GM19328 (cell line): ENCODE measurements around the gene SH2D1A.
"Not testable (repeated sequence)": the region's sequence is repeated elsewhere in the genome, so short reads cannot be mapped to it uniquely, and the experiment has no call there.

Experiments used
- ATAC-seq: cut with Tn5 transposase; IDR thresholded peaks from one replicate; pipeline ENCODE4 v1.9.1; 2021; ENCODE audit warnings: mild to moderate bottlenecking, moderate library complexity; ENCODE audit not compliant: unreplicated experiment

The SH2D1A gene

DNA sequence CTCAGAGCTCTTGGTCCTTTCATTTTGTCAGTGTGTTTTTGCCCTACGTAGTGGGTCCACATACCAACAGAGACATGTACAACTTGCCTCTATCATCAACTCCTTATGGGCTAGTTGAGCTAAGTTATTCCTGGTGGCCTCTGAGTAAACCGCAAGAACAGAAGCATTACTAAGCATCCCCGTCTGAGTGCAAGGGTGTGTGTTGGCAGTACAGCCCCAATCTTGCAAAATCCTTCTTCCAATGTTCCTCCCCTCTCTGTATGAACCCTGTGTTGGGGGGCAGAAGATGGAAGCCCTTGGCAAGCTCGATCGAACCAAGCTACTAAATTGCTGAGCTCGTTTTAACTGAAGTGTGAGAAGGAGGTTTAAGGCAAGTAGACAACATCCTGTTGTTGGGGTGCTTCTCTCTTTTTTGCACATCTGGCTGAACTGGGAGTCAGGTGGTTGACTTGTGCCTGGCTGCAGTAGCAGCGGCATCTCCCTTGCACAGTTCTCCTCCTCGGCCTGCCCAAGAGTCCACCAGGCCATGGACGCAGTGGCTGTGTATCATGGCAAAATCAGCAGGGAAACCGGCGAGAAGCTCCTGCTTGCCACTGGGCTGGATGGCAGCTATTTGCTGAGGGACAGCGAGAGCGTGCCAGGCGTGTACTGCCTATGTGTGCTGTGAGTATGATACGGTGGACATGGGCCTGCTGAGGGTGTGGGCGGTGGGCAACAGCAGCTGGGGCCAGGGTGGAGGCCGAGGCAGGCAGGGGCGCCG lies at the start of gene SH2D1A:
SH2D1A (plus strand) TSS at position 447 of the 760 bp plus-strand sequence; CDS start at position 527, 80 bp downstream.
- no peak for ATAC-seq

- ATAC-seq: not testable (repeated sequence)
Measured at GRCh38 chrX:124299323-124299722, 47.0 kb upstream of the SH2D1A start.

GRCh38 chrX:124300405-124300804 lies 46.0 kb upstream of the SH2D1A start:
- no peak for ATAC-seq

- ATAC-seq: no peak
Measured at GRCh38 chrX:124307253-124307907, 39.0 kb upstream of the SH2D1A start.

- ATAC-seq: no peak
Measured at GRCh38 chrX:124325732-124326131, 20.6 kb upstream of the SH2D1A start.

GRCh38 chrX:124328765-124329164 lies 17.6 kb upstream of the SH2D1A start:
- ATAC-seq: no peak

DNA sequence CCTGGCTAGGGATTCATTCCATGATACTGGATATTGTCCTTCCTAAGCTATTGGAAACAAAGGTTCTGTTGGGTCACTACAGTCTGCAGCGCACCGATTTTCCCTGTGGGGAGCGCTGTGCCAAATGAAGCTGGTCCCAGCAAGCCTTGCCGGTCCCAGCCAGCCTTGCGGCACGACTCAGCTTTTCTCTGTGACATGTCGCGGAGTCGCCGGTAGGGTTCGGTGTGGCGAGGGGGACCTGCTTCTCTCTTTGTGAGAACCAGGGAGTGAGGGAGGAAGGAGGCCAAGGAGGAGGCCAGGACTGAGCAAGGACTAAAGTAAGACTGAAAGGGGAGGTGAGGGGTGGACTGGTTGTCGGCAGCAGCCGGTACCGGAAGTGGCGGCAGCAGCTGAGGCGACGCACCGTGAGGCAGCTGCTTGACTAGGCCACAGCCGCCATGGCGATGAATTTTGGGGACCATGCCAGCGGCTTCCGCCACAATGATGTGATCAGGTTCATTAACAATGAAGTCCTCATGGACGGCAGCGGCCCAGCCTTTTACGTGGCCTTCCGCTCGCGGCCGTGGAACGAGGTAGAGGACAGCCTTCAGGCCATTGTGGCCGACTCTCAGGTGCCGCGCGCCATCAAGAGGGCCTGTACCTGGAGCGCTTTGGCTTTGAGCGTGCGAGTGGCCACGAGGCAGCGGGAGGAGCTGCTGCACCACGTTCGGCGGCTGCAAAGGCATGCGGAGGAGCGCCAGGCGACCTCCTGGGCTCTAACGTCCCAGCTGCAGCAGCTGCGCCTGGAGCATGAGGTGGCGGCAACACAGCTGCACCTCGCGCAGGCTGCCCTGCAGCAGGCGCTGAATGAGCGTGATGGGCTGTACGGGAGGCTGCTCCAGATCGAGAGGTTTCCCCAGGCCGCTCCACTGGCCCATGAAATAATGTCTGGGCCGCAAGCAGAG lies 13.6 kb upstream of the SH2D1A start, which contains the start of gene TEX13D:
TEX13D (plus strand) TSS at position 180 of the 944 bp plus-strand sequence; CDS start at position 438, 258 bp downstream.
- no peak for ATAC-seq

GRCh38 chrX:124333862-124334261 lies 12.5 kb upstream of the SH2D1A start:
- no peak for ATAC-seq

- ATAC-seq: not testable (repeated sequence)
Measured at GRCh38 chrX:124334555-124334954, 11.8 kb upstream of the SH2D1A start.

DNA sequence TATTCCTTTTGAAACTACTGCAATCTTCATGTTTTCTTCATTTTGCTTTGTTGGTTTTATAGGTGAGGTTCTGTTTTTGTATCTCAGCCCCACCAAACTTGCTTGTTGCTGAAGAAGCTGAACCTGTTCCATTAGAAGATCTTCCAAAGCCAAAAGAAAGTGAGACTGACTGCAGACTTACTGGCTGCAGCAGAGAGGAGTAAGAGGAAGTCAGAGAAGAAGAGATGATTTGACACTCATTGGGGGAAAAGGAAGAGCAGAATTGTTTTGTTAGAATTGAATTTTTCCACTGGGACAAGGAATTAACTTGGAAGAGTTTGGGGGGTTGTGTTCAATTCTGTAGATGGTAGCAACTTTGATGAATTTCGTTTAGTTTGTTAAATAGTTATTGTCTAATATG lies 10.8 kb upstream of the SH2D1A start:
- no peak for ATAC-seq

- ATAC-seq: no peak
Measured at GRCh38 chrX:124337916-124338315, 8.4 kb upstream of the SH2D1A start.

- no peak for ATAC-seq
Measured at GRCh38 chrX:124338733-124339514, 7.4 kb upstream of the SH2D1A start.

GRCh38 chrX:124341396-124342132 lies 4.8 kb upstream of the SH2D1A start:
- ATAC-seq: no peak

GRCh38 chrX:124342174-124342867 lies 4.0 kb upstream of the SH2D1A start:
- no peak for ATAC-seq

DNA sequence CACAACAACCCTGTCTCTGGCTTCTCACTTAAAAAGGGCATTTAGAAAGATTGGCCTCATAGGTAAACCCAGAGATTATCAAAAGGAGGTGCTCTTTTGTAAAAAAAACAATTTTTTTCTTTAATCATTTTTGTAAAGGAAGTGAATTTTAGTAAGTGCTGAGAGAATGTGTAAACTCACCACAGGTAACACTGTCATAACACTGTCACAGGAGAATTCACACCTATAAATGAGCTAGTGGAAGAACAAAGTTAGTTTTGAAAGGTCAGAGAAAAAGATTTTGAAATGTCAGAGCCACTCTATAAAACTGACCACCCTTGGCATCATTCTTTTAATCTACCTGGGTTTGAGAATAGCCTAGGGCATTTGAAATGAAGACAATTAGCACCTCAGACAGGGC lies 3.3 kb upstream of the SH2D1A start:
- ATAC-seq: no peak

DNA sequence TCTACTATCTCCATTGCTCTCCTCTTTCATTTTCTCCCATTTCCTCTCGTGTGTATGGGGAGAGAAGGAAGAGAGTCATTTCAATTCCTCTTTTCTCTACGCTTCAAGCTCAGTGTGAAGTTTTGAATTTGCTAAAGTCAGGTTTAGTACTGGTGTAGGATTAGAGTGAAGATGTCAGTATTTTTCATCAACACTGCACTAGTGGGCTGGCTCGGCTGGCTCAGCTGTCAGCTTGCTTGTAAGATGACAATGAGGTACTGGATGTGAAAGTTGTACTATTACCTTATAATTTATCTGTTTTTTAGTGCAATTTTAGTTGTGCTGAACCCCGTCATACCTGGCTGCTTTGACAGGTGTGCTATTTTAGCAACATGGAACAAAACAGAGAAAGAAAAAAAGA lies 2.1 kb upstream of the SH2D1A start:
- ATAC-seq: no peak

DNA sequence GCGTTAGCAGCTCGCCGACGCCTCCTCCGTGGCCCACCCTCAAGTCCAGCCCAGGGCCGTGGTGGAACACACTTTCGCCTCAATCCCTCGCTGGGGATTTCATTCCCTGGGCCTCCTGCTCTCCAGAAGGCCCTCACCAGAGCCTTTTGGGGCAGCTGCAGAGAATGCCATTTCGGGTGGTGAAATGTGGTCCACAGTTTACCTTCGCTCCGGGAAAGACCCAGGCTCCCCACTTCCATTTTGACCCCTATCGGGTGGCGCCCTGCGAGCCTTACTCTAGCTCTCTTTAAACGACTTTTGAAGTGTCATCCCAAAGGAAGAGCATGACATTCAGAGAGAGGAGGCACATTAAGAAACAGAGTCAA lies 496 bp downstream of the SH2D1A start:
- ATAC-seq: no peak

GRCh38 chrX:124347242-124347641 lies 879 bp downstream of the SH2D1A start:
- no peak for ATAC-seq

DNA sequence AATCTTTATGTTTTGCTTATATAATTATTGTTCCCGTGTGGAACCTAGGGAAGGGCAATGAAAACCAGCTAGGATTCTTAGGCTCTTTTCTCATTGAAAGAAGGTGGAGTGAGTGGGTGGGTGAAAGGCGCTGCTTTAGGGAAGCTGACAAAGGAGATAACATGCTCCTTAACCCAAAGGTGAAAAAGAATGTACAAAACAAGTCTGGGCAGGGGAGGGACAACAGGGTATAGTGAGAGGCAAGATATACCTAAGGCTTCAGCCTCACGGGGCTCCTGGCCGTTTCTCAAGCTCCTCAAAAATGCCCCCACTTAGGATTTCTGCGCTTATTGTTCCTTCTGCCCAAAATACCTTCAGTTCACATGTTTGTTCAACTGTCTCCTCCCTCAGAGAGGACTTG lies 1.8 kb downstream of the SH2D1A start:
- ATAC-seq: no peak
